OCI-M2 (cell line): Measurements from ENCODE around the gene REXO1.
"Not testable (repeated sequence)": the region's sequence is repeated elsewhere in the genome, so short reads cannot be mapped to it uniquely, and the experiment has no call there.

Source experiments
- DNase-seq: peaks from one replicate; lab custom pipeline; 2025; ENCODE audit not compliant: unreplicated experiment; lab: John Stamatoyannopoulos, UW

Gene REXO1

GRCh38 chr19:1877280-1877660, 29.0 kb upstream of the REXO1 start:
- DNase-seq = not testable (repeated sequence)

GRCh38 chr19:1876496-1877279, 28.4 kb upstream of the REXO1 start:
- DNase-seq = not testable (repeated sequence)

- no peak for DNase-seq
Measured at GRCh38 chr19:1875646-1876495, 27.6 kb upstream of the REXO1 start.

GRCh38 chr19:1875265-1875645, 27.0 kb upstream of the REXO1 start:
- not testable (repeated sequence) for DNase-seq

- DNase-seq = no peak
Measured at GRCh38 chr19:1874554-1875185, 26.4 kb upstream of the REXO1 start.

GRCh38 chr19:1873524-1874473, 25.5 kb upstream of the REXO1 start:
- no peak for DNase-seq

GRCh38 chr19:1872807-1873523, 24.7 kb upstream of the REXO1 start:
- DNase-seq = no peak

- DNase-seq = no peak
Measured at GRCh38 chr19:1871630-1872029, 23.3 kb upstream of the REXO1 start.

- DNase-seq = no peak
Measured at GRCh38 chr19:1871140-1871597, 22.9 kb upstream of the REXO1 start.

GRCh38 chr19:1868971-1869370, 20.7 kb upstream of the REXO1 start:
- no peak for DNase-seq

GRCh38 chr19:1867349-1867724, 19.1 kb upstream of the REXO1 start:
- DNase-seq = no peak

- no peak for DNase-seq
Measured at GRCh38 chr19:1866693-1867348, 18.5 kb upstream of the REXO1 start.

GRCh38 chr19:1865172-1866010, 17.1 kb upstream of the REXO1 start:
- no peak for DNase-seq

GRCh38 chr19:1864480-1865171, 16.3 kb upstream of the REXO1 start:
- DNase-seq = no peak

- DNase-seq = no peak
Measured at GRCh38 chr19:1863638-1864479, 15.6 kb upstream of the REXO1 start.

- no peak for DNase-seq
Measured at GRCh38 chr19:1863328-1863637, 15.0 kb upstream of the REXO1 start, which contains the start of gene KLF16. Gene KLF16, minus strand, starts transcription at chr19:1863579. Its CDS starts 82 bp downstream, at chr19:1863497.
